GM12874 (cell line): ENCODE results near the gene SCN2A.

Experiments used
- TF ChIP-seq, protein P1 (sequence below): IDR thresholded peaks from 2 replicates; pipeline ENCODE4 v1.5.1; 2011; ENCODE audit warnings: low read depth, mild to moderate bottlenecking, control low read depth, low read length, moderate library complexity; ENCODE audit not compliant: insufficient read depth

The SCN2A gene

GRCh38 chr2:165436559-165436958 lies 197.3 kb downstream of the SCN2A start:
- TF ChIP-seq, protein P1, sequence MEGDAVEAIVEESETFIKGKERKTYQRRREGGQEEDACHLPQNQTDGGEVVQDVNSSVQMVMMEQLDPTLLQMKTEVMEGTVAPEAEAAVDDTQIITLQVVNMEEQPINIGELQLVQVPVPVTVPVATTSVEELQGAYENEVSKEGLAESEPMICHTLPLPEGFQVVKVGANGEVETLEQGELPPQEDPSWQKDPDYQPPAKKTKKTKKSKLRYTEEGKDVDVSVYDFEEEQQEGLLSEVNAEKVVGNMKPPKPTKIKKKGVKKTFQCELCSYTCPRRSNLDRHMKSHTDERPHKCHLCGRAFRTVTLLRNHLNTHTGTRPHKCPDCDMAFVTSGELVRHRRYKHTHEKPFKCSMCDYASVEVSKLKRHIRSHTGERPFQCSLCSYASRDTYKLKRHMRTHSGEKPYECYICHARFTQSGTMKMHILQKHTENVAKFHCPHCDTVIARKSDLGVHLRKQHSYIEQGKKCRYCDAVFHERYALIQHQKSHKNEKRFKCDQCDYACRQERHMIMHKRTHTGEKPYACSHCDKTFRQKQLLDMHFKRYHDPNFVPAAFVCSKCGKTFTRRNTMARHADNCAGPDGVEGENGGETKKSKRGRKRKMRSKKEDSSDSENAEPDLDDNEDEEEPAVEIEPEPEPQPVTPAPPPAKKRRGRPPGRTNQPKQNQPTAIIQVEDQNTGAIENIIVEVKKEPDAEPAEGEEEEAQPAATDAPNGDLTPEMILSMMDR: no peak

GRCh38 chr2:165440367-165440766 lies 201.2 kb downstream of the SCN2A start:
- TF ChIP-seq, protein P1: no peak
